ENCODE data around the gene FTO. TPM values are rescaled to one million over a fixed set of nuclear protein-coding genes. Genes with fewer than 3 reads are reported as not detected.

The FTO gene
- total RNA-seq, 4 donors from 2014 or later = 64.4 to 116 (median 71.3) TPM

- DNase-seq (ENCODE audit: low spot score in 2 of 2) = no peak
- WGBS = 96% methylated on average over 1 of the region's 1 CpG
- TF ChIP-seq POLR2A (IDR thresholded peaks at IDR 0.05) (no peak), CTCF (IDR thresholded peaks at IDR 0.05) (no peak), EP300 (IDR thresholded peaks at IDR 0.05) (no peak), POLR2AphosphoS5 (IDR thresholded peaks at IDR 0.05) (no peak)
- no peaks in the 10 kb centered on the region for H3K4me1 ChIP-seq
- no peaks in the 10 kb centered on the region for H3K9me3 ChIP-seq
- no peaks in the 10 kb centered on the region for H3K36me3 ChIP-seq
- H3K4me3 ChIP-seq = no peak overlapping the region
- H3K27me3 ChIP-seq = no peaks in the 10 kb centered on the region
- H3K27ac ChIP-seq = no peak overlapping the region
Observed at GRCh38 chr16:54034684-54035083, 330.7 kb downstream of the FTO start.

GRCh38 chr16:54040480-54040879 is 336.5 kb downstream of the FTO start:
- Histone ChIP-seq H3K4me1 (no peaks in the 10 kb centered on the region), H3K36me3 (no peaks in the 10 kb centered on the region)
- TF ChIP-seq POLR2A (IDR thresholded peaks at IDR 0.05) (no peak), CTCF (IDR thresholded peaks at IDR 0.05) (no peak), EP300 (IDR thresholded peaks at IDR 0.05) (no peak), POLR2AphosphoS5 (IDR thresholded peaks at IDR 0.05) (no peak)

GRCh38 chr16:54040975-54041374 is 337.0 kb downstream of the FTO start:
- no peak for TF ChIP-seq POLR2A (IDR thresholded peaks at IDR 0.05)
- H3K4me1 ChIP-seq = no peaks in the 10 kb centered on the region
- H3K27me3 ChIP-seq = no peaks in the 10 kb centered on the region
- H3K9me3 ChIP-seq = no peaks in the 10 kb centered on the region
- no peak overlapping the region for H3K27ac ChIP-seq
- no peak for DNase-seq (ENCODE audit: low spot score in 2 of 2)
- no peak overlapping the region for H3K4me3 ChIP-seq
- 79% methylated on average over 6 of the region's 6 CpGs for WGBS
- no peaks in the 10 kb centered on the region for H3K36me3 ChIP-seq

More at GRCh38 chr16:54040480-54040879, 336.5 kb downstream of the FTO start:
- Histone ChIP-seq H3K4me3 (no peak overlapping the region), H3K9me3 (no peaks in the 10 kb centered on the region), H3K27me3 (no peaks in the 10 kb centered on the region), H3K27ac (no peak overlapping the region)
- no peak for DNase-seq (ENCODE audit: low spot score in 2 of 2)
- 75% methylated on average over 5 of the region's 5 CpGs for WGBS

- no peak for DNase-seq (ENCODE audit: low spot score in 2 of 2)
- H3K36me3 ChIP-seq = no peaks in the 10 kb centered on the region
Observed at GRCh38 chr16:54048586-54049495, 344.9 kb downstream of the FTO start.

DNA sequence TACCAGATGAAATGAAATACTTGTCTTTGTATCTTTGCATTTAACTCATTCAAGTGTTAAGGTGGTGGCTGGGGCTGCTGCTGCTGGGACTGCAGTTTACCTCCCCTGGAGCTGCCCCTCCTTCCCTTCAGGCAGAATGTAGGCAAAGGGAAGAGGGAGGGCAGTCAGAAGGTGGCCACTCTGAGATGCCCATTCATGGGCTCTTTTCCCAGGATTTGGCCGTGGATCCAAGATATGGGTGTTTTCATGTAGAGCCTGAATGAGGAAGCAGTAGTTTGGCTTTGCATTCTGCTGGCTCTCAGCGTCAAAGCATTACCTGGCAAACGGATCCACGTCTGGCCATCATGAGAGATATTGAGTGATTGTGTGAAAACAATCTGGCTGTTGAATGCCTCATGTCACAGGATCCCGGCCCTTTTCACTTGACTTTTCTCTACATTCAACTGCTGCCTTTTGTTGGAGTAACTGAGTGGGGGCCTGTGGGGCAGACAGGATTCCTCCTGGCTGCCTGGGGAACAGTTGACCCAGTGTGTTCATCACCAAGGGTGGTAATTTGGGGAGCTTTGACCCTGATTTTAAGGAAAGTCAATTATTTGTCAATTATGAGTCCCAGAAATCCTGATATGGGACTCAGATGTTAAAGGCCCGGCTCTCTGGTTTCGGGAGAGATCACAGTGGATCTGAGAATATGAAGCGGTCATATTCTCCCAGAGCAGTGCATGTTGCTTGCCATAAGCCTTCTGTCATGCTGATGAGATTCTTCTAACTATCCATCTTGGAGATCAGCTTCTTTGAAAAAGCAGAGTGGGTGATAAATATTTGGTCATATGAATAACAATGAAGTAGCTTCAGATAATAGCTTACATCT is 345.9 kb downstream of the FTO start:
- H3K4me1 ChIP-seq = no peaks in the 10 kb centered on the region
- TF ChIP-seq POLR2A (IDR thresholded peaks at IDR 0.05) (no peak), POLR2AphosphoS5 (IDR thresholded peaks at IDR 0.05) (no peak), CTCF (IDR thresholded peaks at IDR 0.05) (no peak), EP300 (IDR thresholded peaks at IDR 0.05) (no peak)
- no peaks in the 10 kb centered on the region for H3K27me3 ChIP-seq
- H3K4me3 ChIP-seq = no peak overlapping the region
- WGBS = 78% methylated on average over 8 of the region's 8 CpGs
- no peaks in the 10 kb centered on the region for H3K36me3 ChIP-seq
- H3K27ac ChIP-seq = no peak overlapping the region
- H3K9me3 ChIP-seq = no peaks in the 10 kb centered on the region
- DNase-seq (ENCODE audit: low spot score in 2 of 2) = no peak

More at GRCh38 chr16:54048586-54049495, 344.9 kb downstream of the FTO start:
- Histone ChIP-seq H3K27ac (no peak overlapping the region), H3K4me3 (no peak overlapping the region), H3K9me3 (no peaks in the 10 kb centered on the region), H3K4me1 (no peaks in the 10 kb centered on the region), H3K27me3 (no peaks in the 10 kb centered on the region)
- 73% methylated on average over 11 of the region's 11 CpGs for WGBS
- TF ChIP-seq POLR2A (IDR thresholded peaks at IDR 0.05) (no peak), CTCF (IDR thresholded peaks at IDR 0.05) (no peak), POLR2AphosphoS5 (IDR thresholded peaks at IDR 0.05) (no peak), EP300 (IDR thresholded peaks at IDR 0.05) (no peak)
